Activated CD4-positive, alpha-beta T cell treated with anti-CD3 and anti-CD28 coated beads, Interleukin-2, Interleukin-4, amounts not matched to agents 100 ng/mL and 50 ng/mL, durations not matched to agents 16 hours and 8 hours (primary cell): ENCODE measurements around the gene DUSP22.

Source experiments
- DNase-seq: peaks from one replicate; pipeline ENCODE4 v3.0.0-alpha.2; 2020; ENCODE audit warnings: low spot score

DUSP22 gene

DNA sequence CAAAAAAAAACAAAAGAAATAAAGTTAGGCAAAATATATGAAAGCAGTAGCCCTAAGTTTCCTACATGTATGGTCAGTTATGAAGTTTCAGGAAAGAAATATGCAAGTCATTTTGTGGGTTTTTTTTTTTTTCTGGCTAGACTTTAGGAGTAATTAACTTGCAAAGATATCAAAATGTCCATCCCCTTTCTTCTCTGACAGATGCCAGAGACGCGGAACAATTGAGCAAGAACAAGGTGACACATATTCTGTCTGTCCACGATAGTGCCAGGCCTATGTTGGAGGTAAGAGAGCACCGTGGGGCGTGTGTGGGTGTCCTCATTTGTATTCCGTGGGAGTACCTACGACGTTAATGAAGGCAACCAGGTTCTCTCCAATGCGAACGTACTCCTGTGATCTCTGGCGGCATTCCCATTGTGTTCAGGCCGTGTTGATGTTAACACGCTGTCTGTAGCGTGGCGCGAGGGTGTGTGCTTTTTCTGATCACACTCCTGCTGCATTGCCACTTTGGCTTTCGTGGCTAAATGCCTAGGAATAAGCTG, 19.5 kb downstream of the DUSP22 start:
- no peak for DNase-seq

DNA sequence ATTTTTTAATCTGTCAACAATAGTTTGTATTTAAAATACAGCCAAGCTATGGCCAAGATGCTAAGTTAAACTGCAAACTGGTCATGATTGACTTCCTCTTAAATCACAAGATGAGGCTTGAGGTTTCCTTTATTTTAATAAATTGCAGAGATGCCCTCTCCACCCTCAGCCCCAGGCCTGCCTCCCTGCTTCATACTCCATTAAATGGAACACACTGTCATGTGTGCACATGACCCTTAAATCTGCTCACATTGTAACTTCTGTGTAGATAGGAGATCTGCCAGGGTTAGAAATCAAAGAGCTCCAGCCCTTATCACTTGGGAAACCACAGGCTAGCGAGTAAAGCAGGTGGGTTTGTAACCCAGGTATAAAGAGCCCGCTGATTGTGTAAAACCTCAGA, 20.8 kb downstream of the DUSP22 start:
- DNase-seq, result no peak

DNA sequence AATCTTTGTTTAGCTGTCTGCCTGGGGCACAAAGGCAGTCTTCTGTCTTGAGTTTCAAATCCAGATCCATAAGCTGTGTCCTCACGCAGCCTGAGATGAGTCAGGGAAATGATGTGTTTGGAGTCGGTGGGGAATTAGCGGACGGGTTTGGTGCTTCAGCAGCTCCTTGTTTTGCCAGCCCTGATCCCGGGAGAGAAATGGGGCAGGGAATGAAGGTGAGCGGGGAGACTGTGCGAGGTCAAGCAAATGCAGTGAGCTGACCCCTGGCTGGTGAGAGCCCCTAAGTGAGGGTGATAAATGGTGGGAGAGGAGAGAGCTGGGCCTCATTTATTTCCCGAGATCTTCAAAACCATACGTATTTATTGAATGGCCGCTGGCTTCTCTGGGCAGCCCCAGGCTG, 21.6 kb downstream of the DUSP22 start:
- DNase-seq, result no peak

DNA sequence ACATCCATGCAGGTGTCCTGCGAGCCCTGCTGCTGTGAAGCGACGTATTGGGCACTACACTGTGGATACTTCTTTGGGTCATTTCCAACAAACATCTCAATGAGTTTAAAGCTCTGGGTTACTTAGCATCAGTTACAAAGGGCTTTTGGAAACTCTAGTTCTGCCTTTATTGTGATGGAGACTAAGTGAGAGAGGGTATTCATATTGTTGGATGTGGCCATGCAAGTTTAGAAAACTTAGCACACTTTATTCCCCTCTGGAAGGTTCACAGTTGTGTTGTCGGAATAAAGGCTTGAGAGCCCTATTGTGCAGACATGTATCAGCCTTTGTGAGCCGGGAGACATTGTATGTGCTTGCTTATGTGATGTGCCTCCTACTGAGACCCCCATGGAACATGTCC, 22.1 kb downstream of the DUSP22 start:
- DNase-seq, result no peak

DNA sequence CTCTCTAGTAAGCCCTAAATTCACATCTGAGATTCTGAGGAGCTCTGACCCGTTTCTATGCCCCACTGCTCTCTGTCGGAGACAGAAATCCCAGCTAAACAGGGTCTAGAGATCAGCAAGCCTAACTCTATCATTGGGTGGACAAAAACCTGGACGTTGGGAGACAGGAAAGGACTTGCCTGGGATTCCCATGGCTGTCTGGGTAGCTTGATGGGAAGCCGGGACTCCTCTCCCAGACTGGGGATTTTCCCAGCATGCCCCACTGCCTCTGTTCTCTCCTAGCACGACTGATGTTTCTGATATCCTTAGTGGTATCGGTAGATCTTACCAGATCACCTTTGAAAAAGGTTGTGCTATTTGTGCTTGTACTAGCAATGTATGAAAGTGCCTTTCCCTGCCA, 22.9 kb downstream of the DUSP22 start:
- DNase-seq, result no peak

DNA sequence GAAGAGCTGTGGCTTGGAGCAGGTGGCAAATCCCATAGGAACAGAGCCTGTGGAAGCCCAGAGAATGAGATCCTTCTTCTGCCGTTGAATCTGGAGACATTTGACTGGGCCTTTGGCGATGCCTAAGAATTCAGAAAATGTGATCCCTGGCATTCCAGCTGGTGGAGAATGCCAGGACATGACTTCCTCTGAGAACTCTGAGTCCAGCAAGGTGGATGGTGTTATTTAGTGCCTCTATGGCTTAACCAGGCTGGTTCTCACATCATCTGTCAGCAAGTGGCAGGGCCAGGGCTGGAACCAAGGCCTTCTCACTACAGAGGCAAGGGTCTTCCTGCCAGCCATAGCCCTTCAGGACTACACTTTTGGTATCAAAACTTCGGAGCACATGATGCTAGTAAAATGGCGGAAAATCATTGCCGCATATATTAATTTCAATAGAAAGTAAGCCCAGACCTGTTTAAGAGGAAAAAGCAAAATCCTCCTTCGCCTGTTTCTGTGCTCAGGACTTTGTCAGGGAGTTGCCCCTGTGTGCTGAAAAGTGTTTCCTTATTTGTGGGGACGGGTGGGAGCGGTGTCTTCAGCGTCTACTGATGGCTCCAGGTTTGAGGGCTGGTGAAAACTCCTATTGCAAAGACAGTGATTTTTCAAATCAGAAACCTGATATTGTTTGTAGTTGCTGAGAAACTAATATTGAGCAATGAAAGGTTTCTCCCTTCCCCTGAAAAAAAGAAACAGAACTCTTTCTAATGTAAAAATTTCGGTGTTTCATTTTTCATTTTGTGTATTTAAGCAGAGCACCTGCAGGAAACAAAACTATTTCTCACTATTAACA, 23.9 kb downstream of the DUSP22 start:
- DNase-seq, result no peak

DNA sequence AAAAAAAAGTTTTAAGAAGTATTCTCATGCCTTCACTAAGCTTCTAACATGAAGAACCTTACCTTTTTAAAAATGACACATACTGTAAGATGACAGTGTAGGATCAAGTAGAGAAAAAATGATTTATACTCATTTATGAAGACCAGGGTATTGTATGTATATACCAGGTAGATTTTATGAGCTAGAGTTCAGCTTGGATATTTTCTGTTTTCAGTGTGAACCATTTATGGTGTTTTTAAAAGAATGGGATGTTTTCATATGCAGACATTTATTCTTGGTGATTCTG, 24.4 kb downstream of the DUSP22 start:
- no peak for DNase-seq

DNA sequence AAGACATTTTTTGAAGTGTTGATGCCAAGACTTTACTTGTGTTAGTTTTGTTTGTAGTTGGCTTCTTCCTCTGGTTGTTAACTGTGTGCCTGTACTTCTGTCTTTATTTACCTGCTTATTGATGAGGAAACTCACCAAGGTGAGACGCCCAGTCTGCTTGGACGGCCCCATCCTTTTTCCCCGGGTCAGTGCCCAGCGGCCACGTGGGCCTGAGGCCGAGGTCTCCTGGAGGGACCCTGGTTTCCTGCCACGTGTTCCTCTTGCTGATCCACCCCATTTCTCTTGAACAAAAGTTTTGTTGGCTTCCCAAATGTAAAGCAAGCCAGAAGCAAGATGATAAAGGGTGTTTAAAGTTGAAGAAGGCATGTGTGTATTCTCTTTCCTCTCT, 24.8 kb downstream of the DUSP22 start:
- no peak for DNase-seq

DNA sequence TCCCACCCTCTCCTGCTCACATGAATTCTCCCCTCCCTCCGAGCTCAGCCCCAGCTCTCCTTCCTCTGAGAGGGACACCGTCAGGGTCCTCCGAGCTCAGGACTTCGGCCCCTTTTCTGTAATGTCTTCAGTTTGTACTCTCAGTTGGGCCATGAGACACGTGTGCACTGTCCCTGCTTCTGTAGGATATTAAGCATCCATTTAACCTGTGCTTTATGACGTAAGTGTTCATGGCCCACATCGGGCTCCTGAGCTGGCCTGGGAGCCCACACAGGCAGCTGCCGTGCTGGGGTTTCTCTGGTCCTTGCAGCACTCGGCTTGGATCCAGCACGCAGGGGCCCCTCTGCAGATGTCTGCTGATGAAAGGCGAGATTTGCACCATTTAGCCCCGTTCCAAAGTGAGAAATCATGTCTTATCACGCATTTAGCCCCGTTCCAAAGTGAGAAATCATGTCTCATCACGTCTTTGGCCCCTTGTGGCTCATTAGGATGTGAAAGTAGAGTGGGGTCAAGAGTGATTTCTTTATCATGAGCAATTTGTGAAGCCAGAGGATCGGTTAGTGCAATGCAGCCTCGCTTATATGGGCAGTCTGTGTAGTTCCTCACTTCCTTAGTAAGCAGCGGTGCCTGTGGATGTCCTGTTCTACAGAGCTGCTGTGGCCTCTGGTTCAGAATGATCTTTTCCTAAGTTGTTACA, 25.3 kb downstream of the DUSP22 start:
- no peak for DNase-seq

DNA sequence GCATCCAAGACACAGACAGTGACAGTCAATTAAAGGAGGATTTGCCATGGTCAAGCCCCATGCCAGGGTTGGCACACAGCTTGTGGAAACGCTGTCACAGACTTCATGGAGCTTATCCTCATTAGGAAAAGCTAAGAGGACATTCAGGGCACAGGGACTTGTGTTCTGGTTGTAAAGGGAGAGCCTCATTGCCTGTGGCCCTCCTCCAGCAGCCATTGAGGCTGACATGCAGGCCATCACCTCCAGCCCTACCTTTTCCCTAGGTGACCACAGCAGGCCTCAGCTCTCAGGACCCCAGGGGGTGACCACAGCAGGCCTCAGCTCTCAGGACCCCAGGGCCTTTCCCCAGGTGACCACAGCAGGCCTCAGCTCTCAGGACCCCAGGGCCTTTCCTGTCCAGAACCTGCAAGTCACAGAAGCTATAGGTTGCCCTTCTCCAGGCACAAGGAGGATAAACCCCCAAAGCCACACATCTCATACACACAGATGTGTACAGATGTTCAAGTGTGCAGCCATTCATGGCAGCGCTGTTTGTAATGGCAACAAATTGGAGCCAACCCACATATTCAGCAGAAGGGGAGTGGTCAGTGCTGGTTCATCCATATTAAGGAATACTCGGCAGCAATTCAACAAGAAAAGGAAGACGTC, 26.1 kb downstream of the DUSP22 start:
- DNase-seq, result no peak

DNA sequence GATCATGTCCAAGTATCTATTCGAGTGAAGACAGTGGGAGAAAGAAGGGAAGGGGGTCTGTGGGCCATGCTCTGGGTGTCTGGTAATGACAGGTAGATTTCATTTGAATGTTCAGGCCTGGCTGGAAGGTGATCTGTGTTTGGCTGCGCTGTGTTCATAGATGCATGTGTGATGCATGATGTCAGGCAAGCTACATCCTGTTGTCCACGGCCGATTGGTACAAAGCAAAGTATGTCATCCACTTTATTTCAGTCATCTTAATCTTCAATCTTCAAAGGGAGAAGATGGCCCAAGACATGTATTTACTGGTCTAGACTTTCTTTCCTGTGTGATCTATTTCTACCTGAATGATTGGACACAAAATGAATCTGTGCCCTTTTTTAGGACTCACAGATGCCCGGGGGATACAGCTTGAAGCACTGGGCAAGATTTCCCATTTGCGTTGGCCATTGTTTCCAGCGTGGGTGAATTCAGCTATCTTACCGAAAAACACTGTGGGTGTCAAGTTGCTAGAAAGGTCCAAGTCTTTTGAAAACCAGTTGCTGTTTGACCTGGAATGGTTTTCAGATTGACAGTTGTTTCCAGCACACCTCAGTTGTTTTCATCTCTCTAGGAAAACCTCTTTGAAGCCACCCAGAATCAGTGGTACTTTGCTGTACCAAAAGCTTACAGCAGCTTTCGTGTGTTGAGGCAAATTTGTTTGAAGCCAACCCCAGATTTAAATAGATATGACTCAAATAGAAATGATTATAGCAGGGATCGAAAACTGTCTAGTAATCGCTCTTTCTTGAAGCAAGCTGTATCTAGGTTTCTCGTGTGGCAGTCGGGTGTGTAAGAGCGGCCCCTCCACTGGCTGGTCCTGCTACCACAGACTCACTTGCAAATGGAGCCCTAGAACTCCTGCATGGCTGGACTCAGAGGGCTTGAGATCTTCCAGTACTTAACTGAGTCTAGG, 27.2 kb downstream of the DUSP22 start:
- peak; percentile 76 for DNase-seq

DNA sequence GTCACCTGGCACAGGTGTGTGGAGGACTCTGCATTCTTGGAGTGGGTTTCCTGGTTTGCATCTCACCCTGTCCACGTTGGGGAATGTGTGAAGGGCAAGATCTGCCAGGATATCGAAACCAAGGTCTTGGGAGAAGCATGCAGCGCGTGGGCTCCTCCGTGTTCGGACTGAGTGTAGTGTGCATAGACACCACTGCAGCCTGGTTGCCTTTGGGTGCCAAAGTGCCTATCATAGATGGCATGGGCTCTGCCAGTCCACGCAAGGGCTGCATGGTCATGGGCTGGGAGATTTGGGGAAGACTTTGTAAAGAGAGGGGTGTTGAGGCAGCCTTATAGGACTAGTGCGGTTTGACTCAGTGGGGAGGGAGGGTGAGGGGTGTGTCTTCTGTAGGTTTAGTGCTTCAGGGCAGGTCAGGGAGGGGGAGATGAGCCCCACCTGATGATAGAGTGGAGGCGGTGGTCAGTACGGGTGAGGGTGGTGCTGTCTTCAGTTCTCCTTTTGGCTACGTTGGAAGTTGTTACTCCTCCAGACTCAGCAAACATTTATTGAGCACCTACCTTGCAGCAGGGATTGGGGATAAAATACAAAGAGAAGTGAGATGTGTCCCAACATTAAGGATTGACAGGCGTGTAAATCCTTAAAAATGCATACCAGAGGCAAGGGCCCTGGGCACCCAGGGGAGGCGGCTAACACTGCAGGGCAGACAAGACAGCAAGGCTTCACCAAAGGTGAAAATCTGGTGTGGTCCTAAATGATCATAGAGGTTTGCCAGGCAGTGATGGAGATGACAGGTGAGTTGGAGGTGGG, 28.3 kb downstream of the DUSP22 start:
- no peak for DNase-seq

DNA sequence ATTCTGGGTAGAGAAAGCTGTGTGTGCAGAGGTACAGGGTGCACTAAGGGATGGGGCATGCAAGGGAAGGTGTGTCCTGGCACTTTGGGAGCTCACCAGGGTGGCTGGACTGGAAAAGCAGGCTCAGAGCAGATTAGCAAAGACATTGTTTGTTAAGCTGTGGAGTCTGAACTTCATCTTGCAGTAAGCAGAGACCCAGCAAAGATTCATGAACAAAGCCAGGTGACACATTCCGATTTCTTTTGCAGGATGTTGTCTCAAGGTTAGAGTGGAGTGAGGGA, 28.8 kb downstream of the DUSP22 start:
- no peak for DNase-seq

DNA sequence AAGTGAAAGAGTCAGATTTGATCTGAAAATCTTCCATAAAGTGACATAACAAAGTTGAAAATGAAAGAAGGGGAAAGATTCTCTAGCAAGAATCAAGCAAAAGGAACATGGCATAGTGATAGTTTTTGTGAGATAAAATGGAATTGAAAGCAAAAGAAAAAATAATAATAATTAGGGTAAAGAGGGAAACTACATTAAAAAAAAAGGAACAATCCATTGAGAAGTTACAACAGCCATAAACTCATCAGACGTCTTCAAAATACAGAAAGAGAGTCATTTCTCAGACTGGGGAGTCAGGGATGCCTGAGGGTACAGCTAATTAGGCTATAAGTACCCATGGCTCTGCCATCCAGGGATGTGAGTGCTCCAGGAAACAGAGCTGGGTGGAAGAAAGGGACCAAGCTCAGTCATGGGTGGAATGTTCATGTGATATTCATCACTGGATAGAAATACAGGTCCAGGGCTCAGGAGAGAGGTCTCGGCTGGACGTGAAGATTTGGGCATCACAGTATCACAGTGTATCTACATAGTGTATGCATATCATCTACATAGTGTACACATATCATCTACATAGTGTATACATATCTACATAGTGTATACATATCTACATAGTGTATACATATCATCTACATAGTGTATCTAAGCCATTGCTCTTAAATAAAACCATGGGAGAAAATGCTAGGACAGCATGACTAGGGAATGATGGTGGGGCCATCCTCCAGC, 29.4 kb downstream of the DUSP22 start:
- DNase-seq, result no peak

DNA sequence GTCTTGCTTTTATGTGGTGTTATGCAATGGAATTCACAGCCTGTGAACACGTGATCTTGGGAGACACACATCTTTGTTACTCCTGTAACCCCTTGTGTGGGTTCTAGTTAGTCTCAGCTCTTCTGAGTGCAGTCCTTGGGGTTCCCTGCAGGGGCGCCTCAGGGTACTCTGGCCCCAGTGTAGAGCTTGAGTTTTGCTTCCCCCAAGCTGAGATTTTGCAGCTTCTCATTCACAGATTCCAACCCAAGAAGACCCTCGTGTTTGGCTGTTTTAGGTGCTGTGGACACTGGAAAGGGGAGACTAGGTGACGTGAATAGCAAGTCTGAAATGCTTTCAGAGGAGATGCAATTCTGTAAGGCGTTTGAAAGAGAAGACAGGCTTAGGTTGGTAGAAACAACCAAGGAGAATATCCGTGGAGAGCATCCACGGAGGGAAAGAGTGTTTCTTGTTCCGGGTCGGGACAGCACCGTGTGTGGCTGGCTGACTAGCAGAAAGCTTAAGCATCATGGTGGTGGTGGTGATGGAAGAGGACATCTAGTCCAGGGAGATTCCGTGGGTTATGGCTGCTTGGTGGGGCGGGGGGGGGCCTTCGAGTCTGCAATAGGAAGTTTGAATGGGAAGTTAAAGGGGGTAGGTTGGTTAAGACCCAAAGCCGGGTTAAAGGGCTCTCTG, 30.1 kb downstream of the DUSP22 start:
- DNase-seq, result no peak

DNA sequence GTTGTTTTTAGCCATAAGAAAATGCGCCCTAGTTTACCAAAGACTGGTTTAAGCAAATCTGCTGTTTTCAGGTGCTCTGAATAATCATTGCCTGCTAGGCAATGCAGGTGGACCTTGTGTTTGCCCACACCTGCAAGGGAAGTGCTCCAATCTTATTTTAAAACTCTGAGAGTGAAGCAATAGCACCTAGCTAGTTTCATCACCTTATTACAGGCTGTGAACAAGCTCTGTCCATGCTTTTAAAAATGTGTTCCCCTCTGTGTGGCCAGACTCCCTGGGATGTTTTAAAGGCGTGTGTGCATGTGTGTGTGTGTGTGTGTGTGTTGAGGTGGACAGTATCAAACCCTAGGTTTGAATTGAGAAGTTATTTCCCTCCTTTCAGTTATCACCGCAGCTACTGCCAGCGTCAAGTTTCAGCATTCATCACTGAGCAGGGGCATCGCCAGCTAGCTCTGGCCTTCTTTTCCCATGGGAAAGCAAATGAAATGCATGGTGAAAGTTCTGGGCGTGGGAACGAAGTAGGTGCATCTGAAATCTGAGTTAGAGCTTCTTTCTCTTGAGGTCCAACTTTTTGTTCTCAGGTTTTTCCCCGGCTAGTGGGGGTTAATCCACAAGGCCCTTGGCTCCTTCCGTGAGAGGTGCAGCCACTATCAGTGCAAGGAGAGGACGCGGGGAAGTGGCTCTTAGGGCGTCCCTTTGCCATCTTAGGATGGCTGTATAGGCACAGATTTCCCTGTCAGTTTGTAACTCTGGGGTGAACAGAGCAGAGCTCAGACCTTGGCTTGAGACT, 30.8 kb downstream of the DUSP22 start:
- no peak for DNase-seq

DNA sequence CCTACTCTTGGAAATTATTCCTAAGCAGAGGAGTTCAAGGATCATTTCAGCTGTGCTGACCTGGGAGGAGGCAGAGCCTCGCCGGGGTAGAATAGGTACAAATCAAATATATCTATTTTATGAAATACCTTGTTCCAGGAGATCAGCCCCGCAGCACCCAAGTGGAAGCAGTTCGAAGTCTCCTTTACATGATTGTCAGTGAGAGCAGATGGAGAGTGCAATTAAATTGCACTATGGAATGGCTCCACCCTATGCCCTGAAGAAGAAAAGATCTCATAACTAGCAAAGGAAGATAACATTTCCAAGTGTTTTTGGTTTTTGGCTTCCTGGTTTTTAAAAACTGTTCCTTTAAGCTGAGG, 31.4 kb downstream of the DUSP22 start:
- no peak for DNase-seq

DNA sequence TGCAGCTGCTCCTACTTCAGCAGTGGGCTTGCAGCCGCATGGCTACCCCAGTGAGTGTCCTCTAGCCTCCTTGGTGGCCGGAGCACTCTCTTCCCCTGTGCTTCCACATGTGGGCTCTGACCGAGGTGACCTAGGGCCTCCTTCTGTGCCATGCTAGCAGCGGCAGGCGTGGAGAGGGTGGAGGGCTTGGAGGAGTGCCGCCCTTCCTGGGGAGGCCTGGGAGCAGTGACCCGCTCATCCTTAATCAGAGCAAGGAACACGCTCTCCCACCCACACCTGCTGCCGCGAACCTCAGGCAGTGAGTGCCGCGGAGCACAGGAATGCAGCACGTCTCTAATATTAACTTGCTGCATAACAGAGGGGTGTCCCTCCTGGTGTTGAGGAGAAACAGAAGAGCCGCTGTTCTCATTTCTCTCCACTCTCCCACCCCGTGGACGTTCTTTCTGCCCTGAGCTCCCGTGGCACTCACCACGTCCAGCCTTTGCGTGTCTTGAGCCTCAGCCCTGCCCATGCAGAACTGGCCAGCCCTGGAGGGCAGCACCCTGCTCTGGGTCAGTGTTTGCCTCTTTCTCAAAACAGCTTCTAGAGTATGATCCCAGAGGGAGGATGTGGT, 31.9 kb downstream of the DUSP22 start:
- DNase-seq, result no peak

DNA sequence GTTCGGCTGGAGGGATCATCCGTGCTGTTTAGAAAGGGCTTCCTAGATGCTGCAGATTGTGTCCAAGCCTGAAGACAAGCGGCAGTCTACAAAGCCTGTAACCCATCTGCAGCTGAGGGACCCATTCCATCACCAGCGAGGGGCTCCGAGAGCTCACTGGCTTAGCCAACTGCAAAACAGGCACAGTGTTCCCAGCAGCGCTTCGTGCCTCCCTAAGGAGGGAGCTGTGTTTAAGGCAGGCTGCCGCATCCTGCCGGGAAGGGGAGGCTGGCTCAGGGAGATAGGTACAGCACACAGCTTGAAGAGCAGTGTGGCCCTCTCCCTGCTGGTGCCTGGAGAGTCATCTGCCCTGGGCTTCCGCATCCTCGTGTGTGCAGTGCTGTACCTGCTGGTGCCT, 32.4 kb downstream of the DUSP22 start:
- DNase-seq, result no peak
